GM18526 (cell line): ENCODE data around the gene CHURC1.

Experiments
- POLR2A ChIP-seq: IDR thresholded peaks from 3 replicates; pipeline ENCODE4 v1.6.1; 2011; ENCODE audit not compliant: insufficient read length; ENCODE audit errors: extremely low read depth

Gene CHURC1

DNA sequence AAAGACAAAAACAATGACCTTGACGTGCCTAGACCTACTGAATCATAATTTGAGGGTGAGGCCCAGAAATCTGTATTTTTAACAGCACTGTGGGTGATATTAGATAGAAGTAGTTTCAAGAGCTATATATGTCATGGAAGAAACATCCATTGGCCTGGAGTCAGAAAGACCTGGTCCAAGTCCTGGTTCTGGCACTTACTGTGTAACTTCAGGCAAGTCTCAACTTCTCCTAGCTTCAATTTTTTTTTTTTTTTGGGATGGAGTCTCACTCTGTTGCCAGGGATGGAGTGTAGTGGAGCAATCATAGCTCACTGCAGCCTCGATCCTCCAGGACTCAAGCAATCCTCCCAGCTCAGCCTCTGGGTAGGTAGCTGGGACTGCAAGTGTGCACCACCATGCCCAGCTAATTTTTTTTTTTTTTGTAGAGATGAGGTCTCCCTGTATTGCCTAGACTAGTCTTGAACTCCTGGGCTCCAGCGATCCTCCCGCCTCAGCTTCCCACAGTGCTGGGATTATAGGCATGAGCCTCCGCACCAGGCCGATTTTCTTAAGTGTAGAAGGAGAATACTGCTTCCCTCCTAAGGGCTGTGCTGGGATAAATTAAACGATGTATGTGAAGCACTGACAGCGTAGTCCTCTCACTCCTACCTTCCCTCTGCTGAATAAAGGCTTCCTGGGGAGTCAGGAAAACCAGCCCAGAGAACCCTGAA is 42.6 kb downstream of the CHURC1 start:
- TF ChIP-seq POLR2A = no peak

DNA sequence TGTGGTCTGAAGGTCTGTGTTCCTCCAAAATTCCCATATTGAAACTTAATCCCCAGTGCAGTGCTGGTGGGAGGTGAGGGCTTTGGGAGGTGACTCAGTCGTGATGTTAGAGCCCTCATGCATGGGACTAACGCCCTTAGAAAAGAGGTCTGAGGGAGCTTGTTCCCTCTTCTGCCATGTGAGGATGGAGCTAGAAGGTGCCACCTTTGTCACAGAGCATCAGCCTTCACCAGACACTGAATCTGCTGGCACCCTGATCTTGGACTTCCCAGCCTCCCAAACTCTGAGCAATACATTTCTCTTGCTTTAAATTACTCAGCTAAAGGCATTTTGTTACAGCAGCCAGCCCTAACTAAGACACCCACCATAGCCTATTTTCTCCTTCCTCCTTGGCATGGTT is 43.9 kb downstream of the CHURC1 start:
- no peak for TF ChIP-seq POLR2A

DNA sequence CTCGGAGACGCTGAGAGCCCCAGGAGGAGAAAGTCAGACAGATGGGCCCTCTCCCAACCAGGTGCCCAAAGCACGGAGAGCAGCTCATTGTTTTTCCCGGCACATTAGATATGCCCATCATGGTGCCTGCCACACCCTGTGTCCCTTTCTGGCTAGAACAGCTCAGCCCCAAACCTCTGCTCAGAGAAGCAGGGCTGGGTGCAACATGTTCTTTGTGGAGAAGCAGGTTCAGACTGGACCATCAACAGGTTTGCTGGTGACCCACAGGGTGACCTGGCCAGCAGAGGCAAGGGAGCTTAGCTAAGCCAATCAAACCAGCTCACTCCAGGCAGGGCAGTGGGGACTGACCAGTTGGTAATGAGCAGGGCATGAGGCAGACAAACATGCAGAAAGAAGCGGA is 44.5 kb downstream of the CHURC1 start:
- no peak for TF ChIP-seq POLR2A

DNA sequence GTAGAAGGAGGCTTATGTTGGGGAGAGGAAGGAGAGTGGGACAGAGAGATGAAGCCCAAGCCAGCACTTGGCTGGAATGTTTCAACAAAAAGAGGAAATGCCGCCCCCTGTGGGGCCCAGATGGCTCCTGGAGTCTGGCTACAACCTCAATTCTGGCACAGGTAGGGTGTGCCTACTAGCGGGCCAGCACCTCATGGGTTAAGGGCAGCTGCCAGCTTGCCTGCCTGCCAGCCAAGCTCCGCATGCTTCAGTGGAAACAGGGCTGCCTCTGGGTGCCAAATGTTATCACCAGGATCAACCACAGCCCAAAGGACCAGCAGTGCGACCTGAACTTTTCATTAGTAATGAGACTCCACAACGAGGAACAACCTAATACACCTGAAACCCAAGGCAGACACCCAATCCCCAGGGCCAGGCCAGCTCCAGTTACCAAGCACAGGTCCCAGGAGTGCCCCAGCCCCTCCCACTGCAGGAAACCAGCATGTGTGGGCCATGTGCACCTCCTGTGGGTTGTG is 46.6 kb downstream of the CHURC1 start:
- no peak for TF ChIP-seq POLR2A

DNA sequence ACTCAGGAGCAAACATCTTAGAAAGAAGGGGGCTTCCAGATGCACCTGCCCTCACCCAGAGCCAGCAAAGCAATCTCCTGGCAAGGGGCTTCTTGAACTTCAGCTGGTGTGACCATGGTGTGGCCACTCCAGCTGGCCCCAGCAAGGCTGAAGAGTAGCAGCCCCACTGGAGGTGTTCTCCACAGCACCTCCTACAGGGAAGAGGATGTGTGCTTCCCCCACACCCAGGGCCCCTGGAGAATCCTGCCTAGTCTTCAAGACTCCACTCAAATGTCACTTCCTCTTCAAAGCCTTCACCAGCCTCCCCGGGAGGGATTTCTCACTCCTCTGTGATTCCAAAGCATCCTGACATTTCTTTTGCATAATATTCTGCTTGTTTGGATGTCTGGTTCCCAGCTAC is 49.4 kb downstream of the CHURC1 start:
- TF ChIP-seq POLR2A = no peak

DNA sequence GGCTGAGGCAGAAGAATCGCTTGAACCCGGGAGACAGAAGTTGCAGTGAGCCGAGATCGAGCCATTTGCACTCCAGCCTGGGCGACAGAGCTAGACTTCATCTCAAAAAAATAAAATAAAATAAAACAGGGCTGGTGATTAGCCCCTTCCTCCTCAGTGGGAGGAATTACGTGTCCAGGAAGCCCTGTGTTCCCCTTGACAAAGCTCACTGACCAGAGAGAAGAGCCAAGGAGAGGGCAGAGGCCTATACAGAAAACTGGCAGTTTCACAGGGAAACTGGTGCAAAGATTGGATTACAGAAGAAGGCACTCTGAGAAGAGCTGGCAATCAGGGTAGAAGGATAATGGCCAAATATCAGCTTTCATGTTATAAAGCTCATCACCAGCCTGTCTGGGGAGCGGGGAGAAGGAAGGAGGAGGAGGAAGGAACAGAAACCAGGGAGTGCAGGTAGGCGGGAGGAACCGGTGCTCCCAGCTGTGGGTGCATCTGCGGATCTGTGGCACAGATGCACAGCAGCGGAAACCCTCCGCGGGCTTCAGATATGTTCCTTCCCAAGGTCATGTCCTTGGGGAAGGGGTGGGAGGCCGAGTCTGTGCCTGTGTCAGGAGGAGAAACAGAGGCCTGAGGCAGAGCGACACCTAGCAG is 51.2 kb downstream of the CHURC1 start:
- TF ChIP-seq POLR2A = no peak

DNA sequence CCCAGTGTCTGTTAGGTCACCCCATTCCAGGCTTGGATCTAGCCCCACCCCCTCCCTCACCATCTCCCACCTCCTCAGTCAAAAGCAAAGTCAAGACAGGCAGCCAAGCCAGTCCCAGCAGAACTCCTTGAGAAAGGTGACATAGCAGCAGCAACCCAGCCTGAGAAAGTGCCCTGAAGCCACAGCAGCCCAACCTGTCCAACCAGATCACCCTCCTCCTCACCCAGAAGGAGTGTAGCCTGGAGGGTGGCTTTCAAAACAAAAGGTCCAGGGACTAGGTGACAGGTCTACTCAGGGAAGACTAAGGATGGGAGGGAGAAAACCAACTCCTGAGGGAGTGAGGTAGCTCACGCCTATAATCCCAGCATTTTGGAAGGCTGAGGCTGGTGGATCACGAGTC is 52.7 kb downstream of the CHURC1 start:
- TF ChIP-seq POLR2A = no peak

DNA sequence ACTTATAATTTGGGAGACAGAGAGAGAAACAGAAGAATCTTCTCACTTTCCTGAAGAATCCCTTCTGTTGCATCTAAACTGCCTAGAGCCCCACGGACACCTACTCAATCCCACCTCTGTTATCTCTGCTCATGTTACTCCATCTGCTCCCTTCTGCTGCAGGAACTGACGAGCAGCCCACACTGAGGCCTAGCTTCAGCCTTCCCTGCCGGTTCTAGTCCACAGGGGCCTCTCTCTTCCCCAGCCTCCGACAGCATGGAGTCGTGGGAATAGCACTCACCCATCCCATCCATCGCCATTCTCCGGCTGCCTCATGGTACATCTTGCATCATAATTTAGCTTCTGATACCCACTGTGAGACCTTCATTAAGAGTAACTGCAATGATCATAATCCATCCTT is 53.9 kb downstream of the CHURC1 start:
- TF ChIP-seq POLR2A = no peak

DNA sequence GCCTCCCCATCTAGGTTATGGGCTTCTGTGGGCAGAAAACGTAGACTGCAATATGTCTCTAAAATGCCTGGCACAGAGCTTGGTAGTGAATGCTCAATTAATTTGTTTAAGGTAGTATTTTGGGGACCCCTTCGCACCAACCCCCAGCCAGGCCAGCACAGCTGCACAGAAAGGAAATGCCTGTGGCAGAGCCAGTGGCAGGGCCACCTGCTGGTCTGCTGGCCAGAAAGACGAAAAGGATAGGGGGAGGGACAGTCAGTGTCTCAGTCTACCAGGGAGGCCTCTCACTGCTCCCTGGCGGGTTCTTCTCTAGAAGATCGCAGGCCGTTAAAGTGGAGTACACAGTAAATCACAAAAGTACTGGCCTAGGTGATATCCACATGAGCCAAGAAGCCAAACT is 54.4 kb downstream of the CHURC1 start:
- TF ChIP-seq POLR2A = no peak

DNA sequence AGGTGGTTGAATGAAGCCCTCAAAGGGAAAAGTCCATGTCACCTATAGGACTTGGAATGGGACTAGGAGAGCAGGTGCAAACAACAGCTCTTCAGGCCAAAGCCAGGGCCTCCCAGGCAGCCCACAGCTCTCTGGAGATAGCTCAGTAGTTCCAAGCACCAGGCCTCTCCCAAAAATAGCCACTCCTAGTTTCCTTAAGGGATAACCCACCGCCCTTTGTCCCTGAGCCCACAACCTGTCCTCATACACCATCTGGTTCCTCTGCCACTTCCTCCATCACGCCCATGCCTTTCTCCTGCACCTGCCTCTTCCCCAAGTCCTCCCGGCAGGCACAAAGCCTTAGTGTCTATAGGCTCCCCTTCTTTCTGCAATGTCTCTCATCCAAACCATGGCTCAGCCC is 55.8 kb downstream of the CHURC1 start:
- no peak for TF ChIP-seq POLR2A

DNA sequence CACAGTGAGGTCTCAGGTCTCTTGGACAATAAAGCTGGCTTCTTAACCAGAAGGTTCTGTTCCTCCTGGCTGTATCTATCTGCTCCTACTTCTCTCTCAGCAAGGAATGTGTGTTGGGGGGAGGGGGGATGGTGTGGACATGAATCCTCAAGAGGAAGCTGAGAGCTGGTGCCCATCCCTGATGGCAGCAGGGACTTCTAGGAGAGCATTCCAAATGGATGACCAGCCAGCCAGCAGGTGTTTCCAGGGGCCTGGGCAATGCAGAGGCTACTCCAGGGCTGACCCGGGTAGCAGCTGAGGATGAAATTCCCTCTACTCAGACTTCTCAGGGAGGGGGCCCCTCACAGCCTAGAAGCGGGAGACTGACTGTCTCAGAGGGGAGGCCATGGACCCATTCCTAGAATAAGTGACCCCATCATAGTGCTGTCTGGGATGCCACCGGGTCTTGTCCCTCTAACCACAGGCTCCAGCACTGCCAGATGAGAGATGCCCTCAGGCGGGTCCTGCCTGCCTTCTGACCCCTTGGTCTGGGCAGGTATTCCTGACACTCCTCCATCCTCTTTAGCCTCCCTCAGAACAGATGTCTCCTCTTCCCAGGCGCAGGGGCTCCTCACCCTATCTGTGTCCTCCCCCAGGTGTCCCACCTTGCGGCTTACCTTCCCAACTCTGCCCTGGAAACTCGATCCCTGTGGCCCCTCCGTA is 56.7 kb downstream of the CHURC1 start:
- no peak for TF ChIP-seq POLR2A

DNA sequence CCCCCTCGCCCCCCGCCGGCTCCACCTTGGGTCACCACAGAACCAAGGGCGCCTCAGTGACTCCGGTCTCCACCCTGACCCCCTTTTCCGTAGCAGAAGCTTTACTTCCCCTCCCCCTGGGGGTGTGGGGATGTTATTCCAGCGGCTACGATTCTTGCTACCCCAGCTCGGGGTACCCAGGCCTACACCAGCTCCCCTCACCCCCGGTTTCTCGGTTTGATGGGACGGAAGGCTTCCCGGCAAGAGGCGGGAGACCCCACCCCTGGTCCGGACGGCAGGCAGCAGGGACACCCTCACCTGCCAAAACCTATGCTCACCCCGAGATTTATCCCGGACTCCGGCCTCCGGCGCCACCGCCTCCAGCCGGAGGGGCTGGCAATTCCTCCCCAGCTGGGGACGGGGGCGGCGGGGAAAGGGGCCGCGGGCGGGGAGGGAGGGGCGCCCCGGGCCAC is 57.3 kb downstream of the CHURC1 start:
- no peak for TF ChIP-seq POLR2A

DNA sequence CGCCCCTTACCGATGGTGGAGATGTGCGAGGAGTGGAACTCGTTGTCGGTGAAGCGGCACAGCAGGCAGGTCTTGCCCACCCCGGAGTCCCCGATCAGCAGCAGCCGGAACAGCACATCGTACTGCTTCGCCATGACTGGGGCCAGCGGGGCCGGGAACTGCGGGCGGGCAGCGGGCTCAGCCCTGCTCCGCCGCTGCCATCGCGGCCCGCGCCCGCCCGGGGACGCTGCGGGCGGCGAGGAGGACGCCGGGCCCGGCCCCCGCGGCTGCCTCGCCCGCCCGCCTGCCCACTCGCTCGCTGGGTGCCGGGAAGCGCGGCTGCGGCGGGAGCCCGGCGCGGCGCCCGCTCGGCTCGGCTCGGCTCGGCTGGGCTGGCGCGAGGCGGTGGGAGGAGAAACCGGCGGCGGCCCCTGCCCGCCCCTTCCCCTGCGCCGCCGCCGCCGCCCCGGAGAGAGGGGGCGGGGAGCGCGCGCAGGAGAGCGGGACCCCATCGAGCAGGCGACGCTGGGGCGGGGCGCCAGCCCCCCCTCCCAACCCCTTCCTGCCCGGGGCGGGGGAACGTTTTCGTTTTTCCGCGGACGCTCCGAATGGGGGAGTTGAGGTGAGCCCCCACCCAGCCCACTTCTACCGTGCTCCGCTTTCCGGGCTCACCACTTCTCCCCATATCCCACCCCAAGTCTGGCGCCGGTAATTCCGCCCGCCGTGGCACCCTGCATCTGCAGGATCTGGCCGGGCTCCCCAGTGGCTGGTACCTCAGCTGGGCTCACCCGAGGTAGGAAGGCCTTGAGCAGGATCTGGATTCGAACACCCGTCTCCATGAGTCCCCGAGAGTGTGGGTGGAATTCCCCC is 57.9 kb downstream of the CHURC1 start, which contains the start of gene RAB15:
Gene RAB15, minus strand, starts transcription at position 394 of the 849 bp plus-strand sequence. Its CDS starts 260 bp downstream, at position 134.
- TF ChIP-seq POLR2A = no peak

DNA sequence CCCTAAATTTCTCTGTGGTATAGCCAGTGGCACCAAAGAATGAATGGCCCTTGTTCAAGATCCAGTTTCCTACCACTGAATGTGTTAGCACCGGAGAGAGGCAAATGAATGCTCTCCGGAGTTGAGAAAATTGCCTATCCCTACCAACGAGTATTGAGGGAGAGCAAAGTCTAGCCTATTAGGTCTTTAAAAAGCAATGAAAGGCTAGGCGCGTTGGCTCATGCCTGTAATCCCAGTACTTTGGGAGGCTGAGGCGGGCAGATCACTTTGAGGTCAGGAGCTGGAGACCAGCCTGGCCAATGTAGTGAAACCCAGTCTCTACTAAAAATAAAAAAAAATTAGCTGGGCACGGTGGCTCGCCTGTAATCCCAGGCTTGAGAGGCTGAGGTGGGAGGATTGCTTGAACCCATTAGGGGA is 58.8 kb downstream of the CHURC1 start:
- no peak for TF ChIP-seq POLR2A

DNA sequence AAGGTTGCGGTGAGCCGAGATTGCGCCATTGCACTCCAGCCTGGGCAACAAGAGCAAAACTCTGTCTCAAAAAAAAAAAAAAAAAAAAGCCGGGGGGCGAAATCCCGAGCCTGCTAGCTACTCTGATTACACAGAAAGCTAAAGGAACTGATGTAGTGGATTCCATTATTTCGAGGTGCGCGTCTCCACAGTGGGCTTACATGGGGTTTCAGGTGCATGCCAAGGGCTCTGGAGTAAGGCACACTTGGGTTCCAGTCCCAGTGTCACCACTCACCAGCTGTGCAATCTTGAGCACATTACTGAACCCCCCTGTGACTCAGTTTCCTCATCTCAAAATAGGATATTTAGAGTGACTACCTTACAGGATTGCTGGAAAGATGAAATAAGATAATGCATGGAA is 59.6 kb downstream of the CHURC1 start:
- TF ChIP-seq POLR2A = no peak
